Measurements from ENCODE around the gene SULT4A1.

SULT4A1 gene

DNA sequence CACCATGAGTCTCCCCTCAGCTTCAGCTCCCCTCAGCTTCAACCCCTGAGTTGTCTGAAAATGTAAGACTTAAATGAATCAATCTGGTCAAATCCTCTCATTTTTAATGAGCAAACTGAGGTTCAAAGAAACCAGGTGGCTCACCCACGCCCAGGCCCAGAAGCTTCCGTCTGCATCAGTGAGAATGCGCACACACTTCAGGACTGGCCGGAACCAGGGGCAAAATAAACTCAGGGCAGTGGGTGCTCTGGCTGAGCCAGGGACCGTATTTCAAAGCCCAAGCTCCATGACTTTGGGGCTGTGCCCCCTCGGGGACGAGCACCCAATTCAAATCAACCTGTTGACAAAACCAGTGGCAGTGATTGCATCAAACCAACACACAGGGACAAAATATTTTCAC, 3.1 kb downstream of the SULT4A1 start:
- Mint-ChIP-seq H3K4me3 (no peak overlapping the region), H3K4me1 (peaks cover 4% of the 10 kb centered on the region), H3K9me3 (peaks cover 10 to 11% of the 10 kb centered on the region in 2 donors), H3K27me3 (peaks cover 74% of the 10 kb centered on the region), H3K27ac (no peak overlapping the region)
- ATAC-seq (no peak), DNase-seq (no peak)

DNA sequence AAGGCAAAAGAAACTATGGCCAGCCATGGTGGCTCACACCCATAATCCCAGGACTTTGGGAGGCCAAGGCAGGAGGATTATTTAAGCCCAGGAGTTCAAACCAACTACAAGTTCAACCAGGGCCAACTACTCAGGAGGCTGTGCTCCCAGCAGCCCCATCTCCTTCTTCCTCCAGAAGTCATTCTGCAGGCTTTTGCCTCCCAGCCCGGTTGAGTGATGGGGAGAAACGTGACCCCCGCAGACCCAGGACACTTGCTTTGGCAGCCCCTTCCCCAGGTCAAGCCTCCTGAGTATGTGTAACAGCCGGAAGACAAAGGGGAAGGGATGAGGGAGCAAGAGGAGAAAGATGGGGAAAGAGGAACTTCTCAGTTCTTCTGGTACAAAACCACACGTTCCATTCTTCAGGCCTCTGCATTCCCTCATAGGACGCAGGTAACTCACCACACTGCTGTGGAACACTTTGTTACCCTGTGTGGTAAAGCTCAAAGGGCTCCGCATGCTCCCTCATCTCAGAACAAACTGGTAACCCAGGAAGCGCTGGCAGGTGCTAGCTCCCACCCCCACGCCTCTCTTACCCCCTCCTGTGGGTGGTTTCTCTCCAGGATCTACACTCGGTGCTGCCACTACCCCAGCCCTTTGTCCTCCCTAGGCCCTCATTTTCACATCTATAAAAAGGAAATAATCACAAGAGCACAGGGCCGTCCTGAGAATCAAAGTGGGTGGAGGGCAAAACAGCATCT, 4.0 kb downstream of the SULT4A1 start:
- no peak for ATAC-seq
- peaks cover 4% of the 10 kb centered on the region for H3K4me1 Mint-ChIP-seq
- peaks cover 10 to 11% of the 10 kb centered on the region in 2 donors for H3K9me3 Mint-ChIP-seq
- no peak overlapping the region for H3K4me3 Mint-ChIP-seq
- peaks cover 66% of the 10 kb centered on the region for H3K27me3 Mint-ChIP-seq
- H3K27ac Mint-ChIP-seq: no peak overlapping the region
- DNase-seq: no peak

DNA sequence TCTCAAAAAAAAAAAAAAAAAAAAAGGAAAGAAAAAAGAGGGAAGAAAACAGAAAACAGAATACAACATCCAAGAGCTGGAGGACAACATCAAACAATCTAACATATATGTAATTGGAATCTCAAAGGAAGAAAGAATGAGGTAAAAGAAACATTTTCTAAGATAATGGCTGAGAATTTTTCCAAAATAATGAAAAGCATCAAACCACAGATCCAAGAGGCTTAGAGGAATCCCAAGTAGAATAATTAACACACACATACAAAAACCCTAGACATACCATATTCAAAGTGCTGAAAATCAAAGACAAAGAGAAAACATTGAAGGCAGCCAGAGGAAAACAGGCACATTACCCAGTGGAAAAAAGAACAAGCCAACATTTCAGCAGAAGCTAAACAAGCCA, 4.9 kb downstream of the SULT4A1 start:
- Mint-ChIP-seq H3K4me3 (no peak overlapping the region), H3K4me1 (no peaks in the 10 kb centered on the region), H3K9me3 (peaks cover 10 to 11% of the 10 kb centered on the region in 2 donors), H3K27ac (no peak overlapping the region), H3K27me3 (peaks cover 66% of the 10 kb centered on the region)
- DNase-seq (no peak), ATAC-seq (no peak)

DNA sequence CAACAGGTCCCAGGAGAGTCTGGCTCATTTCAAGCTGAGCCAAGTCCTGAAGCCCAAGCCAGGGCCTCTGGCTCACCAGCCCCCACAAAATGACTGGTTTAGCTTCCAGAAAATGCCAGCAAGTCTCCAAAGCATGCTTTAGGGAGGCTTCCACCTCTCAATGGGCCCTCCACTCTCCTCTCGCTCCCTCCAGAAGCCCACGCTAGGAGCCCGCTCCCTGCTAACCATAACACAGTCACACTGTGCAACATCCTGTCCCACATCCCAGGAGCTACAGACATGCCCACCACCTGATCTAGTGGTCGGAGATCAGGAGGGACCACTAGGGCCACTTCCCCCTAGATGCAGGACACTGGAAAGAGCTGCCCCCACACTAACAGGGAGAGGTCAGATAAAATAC, 6.9 kb downstream of the SULT4A1 start:
- Mint-ChIP-seq H3K27me3 (peaks cover 68% of the 10 kb centered on the region), H3K27ac (no peak overlapping the region), H3K9me3 (peaks cover 10 to 11% of the 10 kb centered on the region in 2 donors), H3K4me3 (no peak overlapping the region), H3K4me1 (no peaks in the 10 kb centered on the region)
- DNase-seq (no peak), ATAC-seq (no peak)

DNA sequence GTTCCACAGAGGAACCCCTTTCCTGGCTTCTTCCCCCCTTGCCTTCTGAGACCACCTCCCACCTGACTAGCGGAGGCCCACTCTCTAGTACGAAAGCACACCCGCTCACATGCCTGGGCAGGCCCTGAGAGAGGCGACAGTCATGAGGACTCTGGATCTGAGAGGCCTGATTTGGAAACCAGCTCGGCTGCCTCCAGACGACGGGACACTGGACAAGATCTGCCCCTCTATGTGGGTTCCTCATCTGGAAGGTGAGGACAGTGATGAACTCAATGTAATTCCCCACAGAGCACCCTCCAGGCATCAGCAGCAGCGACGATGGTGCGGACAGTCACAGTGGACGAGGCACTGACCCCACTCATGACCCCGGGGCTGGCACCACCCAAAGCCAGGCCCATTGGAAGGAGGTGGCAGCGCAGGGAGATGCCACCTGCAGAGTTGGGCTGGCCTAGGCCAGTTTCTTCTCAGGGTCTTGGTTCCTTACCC, 7.5 kb downstream of the SULT4A1 start:
- Mint-ChIP-seq H3K4me3 (no peak overlapping the region), H3K9me3 (peaks cover 10 to 11% of the 10 kb centered on the region in 2 donors), H3K27me3 (peaks cover 66% of the 10 kb centered on the region), H3K4me1 (no peaks in the 10 kb centered on the region), H3K27ac (no peak overlapping the region)
- ATAC-seq: no peak
- no peak for DNase-seq

DNA sequence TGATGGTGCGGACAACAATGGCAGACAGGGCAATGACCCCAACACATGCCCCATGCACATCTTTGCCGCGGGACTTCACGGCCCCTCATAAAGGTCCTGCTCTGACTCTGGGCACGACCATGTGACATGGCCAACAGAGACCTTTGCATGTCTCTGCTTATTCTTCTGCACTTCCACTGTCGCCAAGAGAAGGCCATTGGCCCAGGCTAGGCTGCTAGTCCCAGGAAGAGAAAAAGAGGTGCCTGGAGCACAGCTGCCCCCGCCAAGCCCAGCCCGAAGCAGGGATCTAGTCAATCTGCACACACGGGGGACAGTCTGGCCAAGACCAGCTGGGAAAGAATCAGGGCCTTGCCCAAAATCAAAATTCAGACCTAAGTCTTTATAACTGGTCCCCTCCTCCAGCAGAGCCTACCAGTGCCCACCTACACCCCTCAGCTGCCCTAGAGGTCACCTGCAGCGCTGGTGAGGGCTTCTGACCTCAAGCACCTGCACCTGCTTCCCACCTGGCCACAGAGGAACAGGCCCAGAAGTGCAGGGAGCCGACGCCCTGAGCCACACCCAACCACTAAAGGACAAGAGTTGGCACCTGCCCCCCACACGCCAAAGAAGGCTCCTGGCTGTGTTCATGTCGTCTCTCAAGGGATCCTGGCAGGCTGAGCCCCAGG, 8.1 kb downstream of the SULT4A1 start:
- Mint-ChIP-seq H3K27me3 (peaks cover 61% of the 10 kb centered on the region), H3K4me1 (no peaks in the 10 kb centered on the region), H3K9me3 (peaks cover 10 to 11% of the 10 kb centered on the region in 2 donors), H3K4me3 (no peak overlapping the region), H3K27ac (no peak overlapping the region)
- DNase-seq (no peak), ATAC-seq (no peak)

DNA sequence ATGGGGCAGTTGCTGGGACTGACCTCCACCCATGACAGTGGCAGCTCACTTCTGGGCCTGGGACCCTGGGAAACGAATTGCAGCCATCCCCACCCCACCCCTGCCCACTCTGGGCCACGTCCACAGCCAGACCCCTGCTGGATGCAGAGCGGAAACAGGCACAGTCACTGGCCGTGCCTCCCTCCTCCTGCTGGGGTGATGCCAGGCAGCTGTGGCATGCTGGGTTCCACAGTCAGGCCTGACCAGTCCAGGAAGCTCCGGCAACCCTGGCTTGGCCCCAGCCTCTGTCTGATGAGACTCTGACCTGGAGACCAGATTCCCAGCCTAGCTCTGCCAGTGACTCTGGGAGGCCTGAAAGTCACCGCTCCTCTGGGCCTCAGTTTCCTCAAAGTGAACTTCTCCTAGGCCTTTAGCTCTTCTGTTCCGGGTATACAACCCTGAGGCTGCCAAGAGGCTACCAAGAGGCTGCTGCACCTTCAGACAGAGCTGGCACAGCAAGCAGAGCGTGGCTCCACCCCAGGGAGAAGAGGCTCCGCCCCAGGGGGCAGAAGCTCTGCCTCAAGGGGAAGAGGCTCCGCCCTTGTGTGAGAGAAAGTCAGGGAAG, 8.9 kb downstream of the SULT4A1 start:
- DNase-seq: no peak
- ATAC-seq: no peak
- Mint-ChIP-seq H3K4me3 (no peak overlapping the region), H3K27me3 (peaks cover 53% of the 10 kb centered on the region), H3K9me3 (peaks cover 10 to 11% of the 10 kb centered on the region in 2 donors), H3K4me1 (no peaks in the 10 kb centered on the region), H3K27ac (no peak overlapping the region)

DNA sequence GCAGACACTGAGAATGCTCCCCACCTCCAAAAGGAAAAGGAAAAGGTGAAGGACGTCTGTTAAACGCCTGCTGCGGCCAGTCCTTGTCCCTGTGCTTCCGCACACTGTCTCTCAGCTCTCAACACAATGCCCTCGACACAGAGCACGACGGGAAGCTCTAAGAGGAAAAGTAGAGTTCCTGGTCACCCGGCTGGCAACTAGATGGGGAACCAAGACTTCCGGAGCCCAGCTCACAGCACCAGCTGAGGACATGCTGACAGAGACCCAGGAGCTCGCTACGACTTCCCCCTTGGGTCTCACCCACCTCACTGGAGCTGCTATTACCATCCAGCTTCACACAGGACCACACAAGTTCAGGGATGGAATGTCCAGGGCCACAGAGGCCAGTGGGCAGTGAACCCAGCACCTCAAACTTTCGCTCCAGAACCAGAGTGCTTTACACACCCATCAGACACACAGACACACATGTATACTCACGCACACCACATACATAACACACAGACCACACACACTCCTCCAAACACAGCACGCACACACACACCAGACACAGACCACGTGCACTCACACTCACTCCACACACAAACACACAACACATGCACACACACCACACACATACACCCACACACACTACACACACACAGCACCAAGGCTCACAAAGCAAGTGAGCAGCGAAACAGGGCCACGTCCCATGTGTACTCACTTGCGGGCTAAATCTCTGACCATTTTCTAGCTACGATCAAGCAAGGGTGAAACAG, 9.6 kb downstream of the SULT4A1 start:
- H3K27ac Mint-ChIP-seq: no peak overlapping the region
- ATAC-seq: no peak
- peaks cover 10 to 11% of the 10 kb centered on the region in 2 donors for H3K9me3 Mint-ChIP-seq

DNA sequence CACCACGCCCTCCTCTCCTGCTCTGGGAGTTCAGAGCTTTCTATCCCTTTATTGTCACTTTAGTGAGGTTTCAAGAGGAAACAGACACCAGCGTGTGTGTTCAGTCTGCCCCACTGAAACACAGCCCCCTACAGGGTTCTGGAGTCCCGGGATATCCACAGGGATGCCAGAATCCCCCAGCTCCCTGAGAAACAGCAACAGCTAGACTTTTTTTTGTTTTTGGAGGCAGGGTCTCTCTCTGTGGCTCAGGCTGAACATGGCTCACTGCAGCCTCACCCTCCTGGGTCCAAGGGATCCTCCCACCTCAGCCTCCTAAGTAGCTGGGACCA, 10.4 kb downstream of the SULT4A1 start:
- Mint-ChIP-seq H3K27ac (no peak overlapping the region), H3K4me3 (no peak overlapping the region), H3K9me3 (peaks cover 4 to 6% of the 10 kb centered on the region in 2 donors), H3K27me3 (peaks cover 39% of the 10 kb centered on the region), H3K4me1 (no peaks in the 10 kb centered on the region)
- ATAC-seq (no peak), DNase-seq (no peak)

More for the DNA sequence above, 9.6 kb downstream of the SULT4A1 start:
- Mint-ChIP-seq H3K27me3 (peaks cover 47% of the 10 kb centered on the region), H3K4me3 (no peak overlapping the region), H3K4me1 (no peaks in the 10 kb centered on the region)
- DNase-seq: no peak

DNA sequence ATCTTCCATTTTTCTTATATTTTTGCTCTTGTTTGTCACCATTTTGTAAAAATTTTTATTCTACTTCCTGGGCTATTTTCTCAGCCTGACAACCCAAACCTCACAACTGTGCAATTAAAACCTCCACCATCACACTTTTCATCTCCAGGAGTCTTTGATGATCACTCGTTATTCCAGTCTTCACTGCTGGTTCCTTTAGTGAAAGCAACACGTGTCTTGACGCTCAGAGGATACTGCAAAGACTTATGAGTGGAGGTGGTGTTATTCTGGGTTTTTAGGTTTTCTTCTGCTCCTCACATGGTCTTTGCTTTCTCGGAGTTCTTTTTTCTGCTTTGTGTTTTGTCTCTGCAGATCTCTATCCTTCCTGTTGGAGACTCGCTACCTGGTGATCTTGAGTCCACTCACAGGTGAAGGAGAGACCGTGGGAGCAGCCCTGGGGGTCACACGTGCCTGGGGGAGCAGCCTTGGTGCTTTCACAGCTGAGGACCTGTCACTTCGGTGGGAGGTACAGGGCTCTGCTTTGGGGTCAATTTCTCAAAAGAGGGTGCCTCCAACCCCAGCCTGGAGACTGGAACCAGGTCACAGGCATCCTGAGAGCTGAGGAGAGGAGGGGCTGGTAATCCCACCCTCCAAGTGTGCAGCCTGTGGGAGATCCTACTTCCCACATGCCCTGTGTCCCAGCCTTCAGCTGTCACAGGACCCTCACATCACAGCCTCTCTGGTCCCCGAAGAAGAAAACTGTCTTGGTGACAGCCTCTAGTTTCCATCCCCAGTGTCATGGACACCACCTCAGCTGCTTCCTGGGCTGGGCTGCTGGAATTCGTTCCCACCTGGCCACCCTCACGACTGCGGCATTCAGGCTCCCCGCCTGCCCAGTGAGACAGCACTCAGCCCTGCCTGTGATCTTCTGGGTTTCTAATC, 11.0 kb downstream of the SULT4A1 start:
- DNase-seq (no peak), ATAC-seq (no peak)
- no peak overlapping the region for H3K4me3 Mint-ChIP-seq
- H3K4me1 Mint-ChIP-seq: no peaks in the 10 kb centered on the region
- no peaks in the 10 kb centered on the region for H3K9me3 Mint-ChIP-seq
- H3K27ac Mint-ChIP-seq: no peak overlapping the region
- peaks cover 32% of the 10 kb centered on the region for H3K27me3 Mint-ChIP-seq

DNA sequence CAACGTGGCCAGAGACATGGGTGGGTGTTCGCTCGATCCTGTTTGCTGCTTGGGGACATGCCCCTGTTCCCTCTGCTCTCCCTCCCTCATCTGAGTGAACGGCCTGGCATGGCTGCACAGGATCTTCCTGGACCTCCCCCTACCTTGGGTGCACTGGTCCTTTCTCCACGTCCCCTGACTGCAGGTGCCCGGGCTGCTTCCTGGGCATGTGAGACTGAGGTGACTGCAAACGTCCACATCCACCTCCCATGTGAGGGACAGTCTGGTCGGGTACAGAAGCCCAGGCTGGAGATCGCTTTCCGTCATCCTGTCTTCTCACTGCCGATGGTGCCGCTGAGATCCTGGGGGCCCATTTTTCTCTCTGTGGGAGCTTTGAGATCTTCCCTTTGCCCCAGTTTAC, 11.8 kb downstream of the SULT4A1 start:
- DNase-seq: no peak
- Mint-ChIP-seq H3K27ac (peak overlapping the region in 1 of 2 donors; percentile 85), H3K9me3 (no peaks in the 10 kb centered on the region), H3K27me3 (peaks cover 33% of the 10 kb centered on the region), H3K4me1 (no peaks in the 10 kb centered on the region), H3K4me3 (no peak overlapping the region)
- ATAC-seq: no peak

DNA sequence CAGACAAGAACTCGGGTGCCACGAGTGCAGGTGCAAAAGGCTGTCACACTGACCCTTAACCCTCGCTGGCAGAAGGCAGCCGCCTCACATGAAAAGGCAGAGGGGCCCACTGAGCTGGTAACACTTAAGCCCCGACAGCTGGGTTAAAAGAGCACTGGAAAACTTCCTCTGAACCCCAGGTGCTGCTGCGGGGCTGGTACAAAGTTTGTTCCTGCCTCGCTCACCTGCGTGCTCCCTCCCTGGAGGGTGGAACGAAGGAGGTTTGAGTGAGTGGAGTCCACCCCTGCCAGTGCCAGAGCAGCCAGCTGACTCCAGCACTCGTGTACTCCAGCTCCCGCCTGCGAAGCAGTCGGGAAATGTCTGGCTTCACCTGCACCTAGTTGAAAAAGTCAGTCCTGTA, 12.6 kb downstream of the SULT4A1 start:
- DNase-seq: no peak
- ATAC-seq: no peak
- H3K27me3 Mint-ChIP-seq: peaks cover 38% of the 10 kb centered on the region
- H3K4me3 Mint-ChIP-seq: no peak overlapping the region
- H3K27ac Mint-ChIP-seq: no peak overlapping the region
- no peaks in the 10 kb centered on the region for H3K9me3 Mint-ChIP-seq
- H3K4me1 Mint-ChIP-seq: no peaks in the 10 kb centered on the region

DNA sequence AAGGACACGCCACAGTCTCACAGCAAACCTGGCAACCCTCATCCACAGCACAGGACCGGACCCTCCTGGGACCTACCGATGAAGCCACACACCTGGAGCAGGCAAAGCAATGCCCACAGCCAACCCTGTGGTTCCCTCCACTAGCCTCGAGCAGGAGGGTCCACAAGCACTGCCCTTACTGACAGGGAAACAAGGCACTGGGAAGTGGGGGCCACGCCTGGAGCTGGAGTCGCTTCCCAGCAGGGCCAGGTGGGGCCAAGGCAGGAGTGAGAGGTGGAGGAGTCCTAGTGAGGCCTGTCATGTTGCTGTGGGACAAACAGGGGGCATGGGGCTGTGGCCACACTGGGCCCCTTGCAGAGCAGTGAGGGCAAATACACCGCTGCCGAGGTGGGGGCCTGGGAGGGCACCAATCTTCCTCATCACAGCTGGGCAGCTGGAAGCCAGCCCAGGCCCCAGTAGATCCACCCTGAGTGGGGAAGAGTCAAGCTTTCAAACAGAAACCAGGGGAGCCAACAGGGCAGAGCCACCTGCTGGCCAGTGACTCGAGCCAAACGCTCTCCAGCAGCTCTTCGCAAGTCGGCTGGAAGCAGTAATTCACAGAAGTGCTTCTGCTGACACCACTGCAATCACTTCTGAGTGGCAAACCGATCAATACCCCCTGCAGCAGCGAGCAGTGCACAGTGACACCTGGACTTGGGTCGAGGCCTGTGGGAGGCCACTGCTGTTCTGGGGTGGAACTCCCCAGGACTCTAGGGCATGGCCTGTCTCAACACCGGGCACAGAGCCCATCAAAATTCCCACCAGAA, 13.7 kb downstream of the SULT4A1 start:
- H3K4me3 Mint-ChIP-seq: no peak overlapping the region
- H3K4me1 Mint-ChIP-seq: no peaks in the 10 kb centered on the region
- ATAC-seq: no peak
- peak overlapping the region in 1 of 2 donors; percentile 23 for H3K27ac Mint-ChIP-seq
- H3K27me3 Mint-ChIP-seq: peaks cover 38% of the 10 kb centered on the region
- H3K9me3 Mint-ChIP-seq: no peaks in the 10 kb centered on the region
- no peak for DNase-seq
